NCI-H2081 treated with DMSO at 0.1 percent for 48 hours (cell line): ENCODE data around the gene FOS.
"Not testable (repeated sequence)": the region's sequence is repeated elsewhere in the genome, so short reads cannot be mapped to it uniquely, and the experiment has no call there.

Experiments
- DNase-seq: peaks from one replicate; lab custom pipeline; 2025; lab: John Stamatoyannopoulos, UW

The FOS gene

GRCh38 chr14:75294649-75295033 lies 16.0 kb downstream of the FOS start:
- no peak for DNase-seq

GRCh38 chr14:75295061-75295461 lies 16.4 kb downstream of the FOS start:
- DNase-seq: no peak

GRCh38 chr14:75295491-75296345 lies 17.1 kb downstream of the FOS start:
- no peak for DNase-seq

GRCh38 chr14:75297411-75298040 lies 18.9 kb downstream of the FOS start:
- DNase-seq: no peak

- no peak for DNase-seq
These were observed 19.7 kb downstream of the FOS start for GRCh38 chr14:75298187-75298965.

- DNase-seq: no peak
These were observed 20.4 kb downstream of the FOS start for GRCh38 chr14:75299059-75299458.

- no peak for DNase-seq
These were observed 20.9 kb downstream of the FOS start for GRCh38 chr14:75299576-75299975.

GRCh38 chr14:75301666-75302325 lies 23.2 kb downstream of the FOS start:
- DNase-seq: no peak

GRCh38 chr14:75303381-75303789 lies 24.8 kb downstream of the FOS start:
- DNase-seq: peak; percentile 26

GRCh38 chr14:75306410-75306809 lies 27.8 kb downstream of the FOS start:
- DNase-seq: not testable (repeated sequence)

- DNase-seq: no peak
These were observed 28.5 kb downstream of the FOS start for GRCh38 chr14:75306927-75307699.

- DNase-seq: peak; percentile 44
These were observed 29.2 kb downstream of the FOS start for GRCh38 chr14:75307700-75308379.

GRCh38 chr14:75308991-75309390 lies 30.4 kb downstream of the FOS start:
- DNase-seq: not testable (repeated sequence)

- DNase-seq: not testable (repeated sequence)
These were observed 30.9 kb downstream of the FOS start for GRCh38 chr14:75309561-75309960.

GRCh38 chr14:75310295-75311111 lies 31.9 kb downstream of the FOS start:
- DNase-seq: peak; percentile 51

- no peak for DNase-seq
These were observed 32.7 kb downstream of the FOS start for GRCh38 chr14:75311356-75311755.

GRCh38 chr14:75312341-75312740 lies 33.7 kb downstream of the FOS start:
- DNase-seq: no peak

GRCh38 chr14:75313294-75313693 lies 34.7 kb downstream of the FOS start:
- DNase-seq: no peak

GRCh38 chr14:75315144-75315543 lies 36.5 kb downstream of the FOS start:
- DNase-seq: peak; percentile 40

- no peak for DNase-seq
These were observed 38.5 kb downstream of the FOS start for GRCh38 chr14:75317148-75317547.
